Neuron (in vitro differentiated cells): ENCODE results near the gene ZBTB8A.
"Not testable (repeated sequence)": the region's sequence is repeated elsewhere in the genome, so short reads cannot be mapped to it uniquely, and the experiment has no call there.

Experiments used
- H2AFZ ChIP-seq: one replicate; pipeline ENCODE4 v1.6.1; 2013; ENCODE audit warnings: low read depth, mild to moderate bottlenecking, inconsistent platforms, low read length, moderate library complexity
- H3K27me3 ChIP-seq: one replicate; pipeline ENCODE4 v1.6.1; 2013; ENCODE audit warnings: low read length; ENCODE audit not compliant: insufficient read depth
- H3K36me3 ChIP-seq: one replicate; pipeline ENCODE4 v1.6.1; 2013; ENCODE audit warnings: low read length; ENCODE audit not compliant: insufficient read depth
- H3K4me1 ChIP-seq: one replicate; pipeline ENCODE4 v1.6.1; 2013; ENCODE audit warnings: low read length; ENCODE audit not compliant: insufficient read depth
- H3K4me3 ChIP-seq: 2 replicates; pipeline ENCODE4 v1.5.1; 2013; ENCODE audit warnings: mild to moderate bottlenecking, low read length, moderate library complexity
- H3K9me3 ChIP-seq: one replicate; pipeline ENCODE4 v1.6.1; 2013; ENCODE audit warnings: low read length

ZBTB8A gene

DNA sequence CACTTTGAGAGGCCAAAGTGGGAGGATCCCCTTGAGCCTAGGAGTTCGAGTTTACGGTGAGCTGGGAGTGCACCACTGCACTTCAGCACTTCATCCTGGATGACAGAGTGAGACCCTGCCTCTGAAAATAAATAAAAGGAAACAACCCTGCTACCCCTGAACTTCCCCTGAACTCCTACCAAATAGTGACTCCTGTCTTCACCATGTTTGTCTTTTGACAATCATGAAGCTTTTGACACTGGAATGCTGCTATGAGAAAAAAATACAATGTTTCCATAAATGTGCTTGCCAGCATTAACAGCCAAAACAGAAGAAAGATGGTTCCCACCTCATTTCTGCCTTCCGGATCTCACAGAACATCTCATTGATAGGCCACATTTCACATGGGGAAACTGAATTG lies 10.4 kb downstream of the ZBTB8A start:
- no peaks in the 10 kb centered on the region for H3K9me3 ChIP-seq
- no peaks in the 10 kb centered on the region for H3K4me1 ChIP-seq
- H3K27me3 ChIP-seq = no peaks in the 10 kb centered on the region
- H3K4me3 ChIP-seq = no peak overlapping the region
- no peak overlapping the region for H2AFZ ChIP-seq
- peaks cover 5% of the 10 kb centered on the region for H3K36me3 ChIP-seq

DNA sequence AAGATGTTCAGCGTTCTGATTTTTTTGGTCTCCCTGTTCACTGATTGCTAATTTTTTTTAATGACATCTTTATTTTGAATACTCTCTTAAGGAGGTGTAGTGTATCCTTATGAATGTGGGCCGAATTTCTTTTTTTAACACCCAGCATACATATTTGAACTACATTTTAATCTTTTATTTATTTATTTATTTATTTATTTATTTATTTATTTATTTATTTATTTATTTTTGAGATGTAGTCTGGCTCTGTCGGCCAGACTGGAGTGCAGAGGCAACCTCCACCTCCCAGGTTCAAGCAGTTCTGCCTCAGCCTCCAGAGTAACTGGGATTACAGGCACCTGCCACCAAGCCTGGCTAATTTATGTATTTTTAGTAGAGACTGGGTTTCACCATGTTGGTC lies 15.1 kb downstream of the ZBTB8A start:
- H3K27me3 ChIP-seq = no peaks in the 10 kb centered on the region
- H3K4me3 ChIP-seq = no peak overlapping the region
- H2AFZ ChIP-seq = no peak overlapping the region
- peaks cover 36% of the 10 kb centered on the region for H3K36me3 ChIP-seq
- no peaks in the 10 kb centered on the region for H3K9me3 ChIP-seq
- H3K4me1 ChIP-seq = no peaks in the 10 kb centered on the region

DNA sequence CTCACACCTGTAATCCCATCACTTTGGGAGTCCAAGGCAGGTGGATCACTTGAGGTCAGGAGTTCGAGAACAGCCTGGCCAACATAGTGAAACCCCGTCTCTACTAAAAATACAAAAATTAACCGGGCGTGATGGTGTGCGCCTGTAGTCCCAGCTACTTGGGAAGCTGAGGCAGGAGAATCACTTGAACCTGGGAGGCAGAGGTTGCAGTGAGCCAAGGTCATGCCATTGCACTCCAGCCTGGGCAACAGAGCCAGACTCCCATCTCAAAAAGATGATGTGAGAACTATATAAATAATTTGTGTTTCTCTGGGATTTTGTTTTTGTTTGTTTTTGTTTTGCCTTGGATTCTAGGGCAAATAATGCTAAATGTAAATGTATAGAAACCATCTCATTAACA lies 17.8 kb downstream of the ZBTB8A start:
- H3K9me3 ChIP-seq, H2AFZ ChIP-seq, H3K4me3 ChIP-seq, H3K4me1 ChIP-seq, H3K27me3 ChIP-seq: not testable (repeated sequence)
- H3K36me3 ChIP-seq = peaks cover 61% of the 10 kb centered on the region

DNA sequence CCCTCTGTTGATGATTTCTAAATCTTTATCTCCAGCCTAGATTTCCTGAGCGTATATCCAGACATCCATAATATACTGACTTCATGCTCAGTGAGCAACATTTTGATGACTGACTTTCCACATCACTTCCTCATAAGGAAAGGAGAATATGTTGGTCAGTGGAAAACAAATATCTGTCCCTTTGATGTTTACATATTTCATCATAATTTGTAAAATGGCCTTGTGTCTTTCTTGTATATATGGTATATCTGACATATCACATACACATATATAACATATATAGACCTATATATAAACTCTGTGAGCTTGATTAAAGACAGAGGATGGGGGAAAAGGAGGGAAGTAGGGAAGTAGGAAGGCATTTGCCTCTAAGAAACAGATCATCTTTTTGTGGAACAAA lies 18.6 kb downstream of the ZBTB8A start:
- peaks cover 61% of the 10 kb centered on the region for H3K36me3 ChIP-seq
- no peaks in the 10 kb centered on the region for H3K9me3 ChIP-seq
- H3K4me1 ChIP-seq = no peaks in the 10 kb centered on the region
- no peak overlapping the region for H2AFZ ChIP-seq
- no peak overlapping the region for H3K4me3 ChIP-seq
- no peaks in the 10 kb centered on the region for H3K27me3 ChIP-seq

DNA sequence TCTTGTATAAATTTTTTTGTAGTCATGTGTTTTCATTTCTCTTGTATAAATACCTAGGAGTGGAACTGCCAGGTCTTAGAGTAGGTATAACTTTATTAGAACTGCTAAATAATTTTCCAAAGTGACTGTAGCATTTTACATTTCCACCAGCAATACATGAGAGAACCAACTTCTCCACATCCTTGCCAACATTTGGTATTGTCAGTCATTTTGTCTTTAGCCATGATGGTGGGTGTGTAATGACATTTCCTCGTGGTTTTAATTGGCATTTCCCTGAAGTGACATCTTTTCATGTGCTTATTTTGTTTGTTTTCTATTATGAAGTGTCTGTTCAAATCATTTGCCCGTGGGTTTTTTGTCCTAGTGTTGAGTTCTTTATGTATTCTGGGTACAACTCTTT lies 29.7 kb downstream of the ZBTB8A start:
- H3K27me3 ChIP-seq = no peaks in the 10 kb centered on the region
- no peak overlapping the region for H2AFZ ChIP-seq
- H3K4me3 ChIP-seq = no peak overlapping the region
- H3K9me3 ChIP-seq = no peaks in the 10 kb centered on the region
- peaks cover 9% of the 10 kb centered on the region for H3K36me3 ChIP-seq
- no peaks in the 10 kb centered on the region for H3K4me1 ChIP-seq

DNA sequence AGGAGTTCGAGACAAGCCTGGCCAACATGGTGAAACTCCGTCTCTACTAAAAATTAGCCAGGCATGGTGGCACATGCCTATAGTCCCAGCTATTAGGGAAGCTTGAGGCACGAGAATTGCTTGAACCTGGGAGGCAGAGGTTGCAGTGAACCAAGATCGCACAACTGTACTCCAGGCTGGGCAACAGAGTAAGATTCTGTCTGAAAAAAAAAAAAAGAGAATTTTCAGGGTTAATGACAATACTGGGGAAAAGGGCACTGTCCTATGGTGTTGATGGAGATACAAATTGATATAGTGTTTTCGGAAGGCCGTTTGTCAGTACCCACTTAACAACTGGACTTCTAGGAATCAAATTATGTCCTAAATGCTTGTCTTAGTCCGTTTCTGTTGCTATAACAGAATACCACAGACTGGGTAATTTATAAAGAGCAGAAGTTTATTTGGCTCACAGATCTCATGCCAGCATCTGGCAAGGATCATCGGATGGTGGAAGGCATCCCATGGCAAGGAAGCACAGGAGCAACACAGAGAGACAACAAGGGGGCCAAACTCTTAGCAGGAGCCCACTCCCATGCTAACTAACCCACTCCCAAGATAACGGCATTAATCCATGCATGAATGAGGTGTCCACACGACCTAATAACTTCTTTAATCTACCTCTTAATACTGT lies 41.3 kb downstream of the ZBTB8A start:
- Histone ChIP-seq H3K4me3 (no peak overlapping the region), H3K4me1 (no peaks in the 10 kb centered on the region), H3K36me3 (no peaks in the 10 kb centered on the region), H3K27me3 (no peaks in the 10 kb centered on the region), H2AFZ (no peak overlapping the region), H3K9me3 (no peaks in the 10 kb centered on the region)

DNA sequence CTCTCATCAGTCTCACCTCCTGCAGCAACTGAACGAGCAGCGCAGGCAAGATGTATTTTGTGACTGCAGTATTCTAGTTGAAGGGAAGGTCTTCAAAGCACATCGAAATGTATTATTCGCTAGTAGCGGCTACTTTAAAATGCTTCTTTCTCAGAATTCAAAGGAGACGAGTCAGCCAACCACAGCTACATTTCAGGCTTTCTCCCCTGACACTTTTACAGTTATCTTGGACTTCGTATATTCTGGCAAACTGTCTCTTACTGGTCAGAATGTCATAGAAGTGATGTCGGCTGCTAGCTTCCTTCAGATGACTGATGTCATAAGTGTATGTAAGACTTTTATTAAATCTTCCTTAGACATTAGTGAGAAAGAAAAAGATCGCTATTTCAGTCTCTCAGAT lies 53.7 kb downstream of the ZBTB8A start:
- H3K27me3 ChIP-seq = no peaks in the 10 kb centered on the region
- no peak overlapping the region for H3K4me3 ChIP-seq
- H3K36me3 ChIP-seq = peaks cover 39% of the 10 kb centered on the region
- no peaks in the 10 kb centered on the region for H3K4me1 ChIP-seq
- no peak overlapping the region for H2AFZ ChIP-seq
- H3K9me3 ChIP-seq = no peaks in the 10 kb centered on the region

DNA sequence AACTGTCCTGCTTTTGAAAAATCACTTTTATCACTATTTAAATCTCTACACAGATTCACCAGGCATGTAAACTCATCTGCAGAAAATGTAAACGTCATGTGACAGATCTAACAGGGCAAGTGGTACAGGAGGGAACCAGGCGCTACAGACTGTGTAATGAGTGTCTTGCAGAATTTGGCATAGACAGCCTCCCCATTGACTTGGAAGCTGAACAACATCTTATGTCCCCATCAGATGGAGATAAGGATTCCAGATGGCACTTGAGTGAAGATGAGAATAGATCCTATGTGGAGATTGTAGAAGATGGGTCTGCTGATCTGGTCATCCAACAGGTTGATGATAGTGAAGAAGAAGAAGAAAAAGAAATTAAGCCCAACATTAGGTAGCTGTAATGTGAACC lies 60.8 kb downstream of the ZBTB8A start:
- Histone ChIP-seq H2AFZ (no peak overlapping the region), H3K36me3 (peaks cover 42% of the 10 kb centered on the region), H3K9me3 (no peaks in the 10 kb centered on the region), H3K27me3 (no peaks in the 10 kb centered on the region), H3K4me3 (no peak overlapping the region), H3K4me1 (no peaks in the 10 kb centered on the region)

DNA sequence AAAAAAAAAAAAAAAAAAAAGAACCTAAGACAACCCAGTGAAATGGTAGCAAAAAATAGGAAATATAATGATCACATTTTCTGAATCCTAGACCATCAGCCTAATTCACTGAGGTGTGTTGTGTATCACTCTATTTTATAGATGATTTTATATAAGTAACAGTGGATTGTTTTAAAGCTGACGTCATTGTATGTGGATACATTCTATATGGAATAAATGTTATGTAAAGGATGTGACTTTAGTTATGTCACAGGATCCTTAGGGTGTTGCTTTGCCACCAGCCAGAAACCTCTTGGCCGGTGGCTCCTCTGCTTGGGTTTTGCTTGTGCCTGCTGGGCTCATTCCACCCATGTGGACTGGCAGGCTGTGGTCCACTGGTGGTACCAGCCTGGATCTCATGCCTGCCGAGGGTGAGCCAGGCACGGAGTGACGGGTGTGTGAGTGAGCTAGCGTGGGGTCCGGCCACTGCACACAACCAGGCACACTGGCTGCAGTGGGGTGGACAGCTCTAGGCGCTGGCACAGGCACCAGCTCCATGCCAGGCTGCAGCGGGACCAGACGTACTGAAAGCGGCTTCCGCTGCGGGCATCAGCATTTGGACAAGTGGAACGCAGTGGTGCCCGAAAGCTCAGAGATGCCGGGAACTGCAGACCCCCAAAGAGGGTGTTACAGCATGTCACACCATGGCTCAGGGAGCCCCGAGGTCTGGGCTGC lies 66.6 kb downstream of the ZBTB8A start:
- H2AFZ ChIP-seq = no peak overlapping the region
- H3K4me1 ChIP-seq = no peaks in the 10 kb centered on the region
- peaks cover 22% of the 10 kb centered on the region for H3K36me3 ChIP-seq
- H3K9me3 ChIP-seq = peaks cover 2% of the 10 kb centered on the region
- no peaks in the 10 kb centered on the region for H3K27me3 ChIP-seq
- no peak overlapping the region for H3K4me3 ChIP-seq

DNA sequence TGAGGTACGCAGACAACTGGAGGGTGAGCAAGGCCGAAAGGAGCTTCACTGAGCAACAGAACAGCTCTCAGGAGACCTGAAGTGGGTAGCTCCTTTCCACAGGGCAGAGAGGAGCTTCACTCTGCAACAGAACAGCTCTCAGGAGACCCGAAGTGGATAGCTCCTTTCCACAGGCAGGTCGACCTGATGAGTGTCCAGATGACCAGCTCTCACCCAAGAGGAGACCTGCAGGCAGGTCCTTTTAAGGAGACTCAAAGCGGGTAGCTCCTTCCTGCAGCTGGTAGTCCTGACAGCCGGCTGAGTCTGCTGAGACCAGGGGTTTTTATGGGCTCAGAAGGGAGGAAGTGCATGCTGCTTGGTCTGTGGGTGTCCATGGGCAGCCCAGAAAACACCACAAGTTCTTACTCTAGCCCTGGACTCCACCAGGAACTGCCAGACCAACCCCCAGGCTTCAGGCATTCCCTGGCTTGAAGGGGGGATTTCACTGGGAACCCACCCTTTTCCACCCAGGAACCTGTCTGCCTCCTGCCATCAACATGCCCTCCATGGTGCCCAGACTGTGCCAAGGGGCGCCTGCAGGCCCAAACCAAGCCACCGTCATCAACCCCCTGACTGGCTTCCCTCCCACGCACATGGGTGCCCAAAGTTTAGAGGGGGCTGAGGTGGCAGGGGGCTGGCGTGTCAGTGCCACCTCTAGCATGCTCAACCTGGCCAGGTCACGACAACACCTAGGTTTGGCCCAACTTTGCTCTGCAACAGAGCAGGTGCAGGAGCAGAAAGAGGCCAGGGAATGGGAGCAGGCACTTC lies 67.5 kb downstream of the ZBTB8A start:
- H3K4me3 ChIP-seq = no peak overlapping the region
- no peaks in the 10 kb centered on the region for H3K27me3 ChIP-seq
- H3K36me3 ChIP-seq = peaks cover 17% of the 10 kb centered on the region
- H3K9me3 ChIP-seq = peaks cover 2% of the 10 kb centered on the region
- no peaks in the 10 kb centered on the region for H3K4me1 ChIP-seq
- H2AFZ ChIP-seq = no peak overlapping the region

DNA sequence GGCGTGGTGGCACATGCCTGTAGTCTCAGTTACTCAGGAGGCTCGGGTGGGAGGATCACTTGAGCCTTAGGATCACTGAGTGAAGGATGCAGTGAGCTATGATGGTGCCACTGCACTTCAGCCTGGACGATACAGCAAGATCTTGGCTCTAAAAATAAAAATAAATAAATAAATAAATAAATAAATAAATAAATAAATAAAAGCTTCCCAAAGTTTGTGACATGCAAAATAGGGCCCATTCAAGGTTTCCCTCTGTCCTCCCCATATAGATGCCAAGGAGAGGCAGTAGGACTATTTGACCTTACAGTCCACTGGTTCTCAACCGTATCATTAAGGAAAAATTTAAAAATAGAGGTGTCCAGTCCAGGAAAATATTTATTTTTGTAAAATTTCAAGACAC lies 70.0 kb downstream of the ZBTB8A start:
- Histone ChIP-seq H2AFZ (no peak overlapping the region), H3K36me3 (peaks cover 17% of the 10 kb centered on the region), H3K9me3 (peaks cover 2% of the 10 kb centered on the region), H3K4me1 (no peaks in the 10 kb centered on the region), H3K27me3 (no peaks in the 10 kb centered on the region), H3K4me3 (no peak overlapping the region)

DNA sequence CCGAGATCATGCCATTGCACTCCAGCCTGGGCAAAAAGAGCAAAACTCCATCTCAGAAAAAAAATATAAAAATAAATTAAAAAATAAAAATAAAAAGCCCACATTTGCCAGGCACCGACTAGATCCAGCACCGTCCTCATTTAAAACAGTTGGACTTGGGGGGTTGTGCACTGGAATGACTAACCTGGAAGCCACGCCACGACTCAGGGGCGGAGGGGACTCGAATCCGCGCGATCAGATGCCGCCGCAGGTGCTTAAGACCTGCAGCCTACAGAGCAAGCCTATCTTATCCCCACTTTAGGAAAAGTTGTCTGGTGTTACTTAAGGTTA lies 72.6 kb downstream of the ZBTB8A start:
- no peak overlapping the region for H2AFZ ChIP-seq
- no peaks in the 10 kb centered on the region for H3K4me1 ChIP-seq
- peaks cover 1% of the 10 kb centered on the region for H3K36me3 ChIP-seq
- no peak overlapping the region for H3K4me3 ChIP-seq
- no peaks in the 10 kb centered on the region for H3K27me3 ChIP-seq
- no peaks in the 10 kb centered on the region for H3K9me3 ChIP-seq

DNA sequence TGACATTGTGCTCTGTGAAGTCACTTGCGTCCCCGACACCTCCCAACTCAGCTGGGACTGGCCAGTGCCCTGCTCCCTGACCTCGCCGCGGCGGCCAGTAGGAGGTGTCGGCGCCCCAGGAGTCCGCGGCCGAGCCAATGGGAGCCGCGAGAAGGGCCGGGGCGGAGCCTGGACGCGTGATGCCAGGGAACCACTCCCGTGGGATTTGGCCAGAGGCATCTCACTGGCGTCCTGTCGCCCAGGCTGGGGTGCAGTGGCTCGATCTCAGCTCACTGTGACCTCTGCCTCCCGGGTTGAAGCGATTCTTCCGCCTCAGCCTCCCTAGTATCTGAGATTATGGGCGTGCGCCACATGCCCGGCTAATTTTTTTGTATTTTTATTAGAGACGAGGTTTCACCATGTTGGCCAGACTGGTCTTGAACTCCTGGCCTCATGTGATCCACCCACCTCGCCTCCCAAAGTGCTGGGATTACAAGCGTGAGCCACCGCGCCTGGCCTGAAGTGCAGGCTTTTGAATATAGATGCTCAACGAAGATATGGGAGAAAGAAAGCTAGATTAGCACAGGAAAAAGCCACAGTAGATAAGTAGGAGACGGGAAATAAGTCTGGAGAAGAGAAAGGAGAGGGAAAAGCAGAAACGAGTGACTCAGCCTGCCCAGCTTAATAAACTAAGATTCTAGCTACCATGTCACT lies 73.1 kb downstream of the ZBTB8A start:
- H3K27me3 ChIP-seq = no peaks in the 10 kb centered on the region
- no peak overlapping the region for H3K4me3 ChIP-seq
- H3K4me1 ChIP-seq = no peaks in the 10 kb centered on the region
- H3K9me3 ChIP-seq = no peaks in the 10 kb centered on the region
- H2AFZ ChIP-seq = no peak overlapping the region
- H3K36me3 ChIP-seq = no peaks in the 10 kb centered on the region
